ENCODE measurements around the gene MAN2B1. TPM values are rescaled to one million over a fixed set of nuclear protein-coding genes. Genes with fewer than 3 reads are reported as not detected.

Gene MAN2B1
- total and polyA plus RNA-seq, 2 of the 13 experiments (the other 11 are each of a cell fraction or from before 2014, with no cell fraction given): 23.6 to 23.8 TPM

DNA sequence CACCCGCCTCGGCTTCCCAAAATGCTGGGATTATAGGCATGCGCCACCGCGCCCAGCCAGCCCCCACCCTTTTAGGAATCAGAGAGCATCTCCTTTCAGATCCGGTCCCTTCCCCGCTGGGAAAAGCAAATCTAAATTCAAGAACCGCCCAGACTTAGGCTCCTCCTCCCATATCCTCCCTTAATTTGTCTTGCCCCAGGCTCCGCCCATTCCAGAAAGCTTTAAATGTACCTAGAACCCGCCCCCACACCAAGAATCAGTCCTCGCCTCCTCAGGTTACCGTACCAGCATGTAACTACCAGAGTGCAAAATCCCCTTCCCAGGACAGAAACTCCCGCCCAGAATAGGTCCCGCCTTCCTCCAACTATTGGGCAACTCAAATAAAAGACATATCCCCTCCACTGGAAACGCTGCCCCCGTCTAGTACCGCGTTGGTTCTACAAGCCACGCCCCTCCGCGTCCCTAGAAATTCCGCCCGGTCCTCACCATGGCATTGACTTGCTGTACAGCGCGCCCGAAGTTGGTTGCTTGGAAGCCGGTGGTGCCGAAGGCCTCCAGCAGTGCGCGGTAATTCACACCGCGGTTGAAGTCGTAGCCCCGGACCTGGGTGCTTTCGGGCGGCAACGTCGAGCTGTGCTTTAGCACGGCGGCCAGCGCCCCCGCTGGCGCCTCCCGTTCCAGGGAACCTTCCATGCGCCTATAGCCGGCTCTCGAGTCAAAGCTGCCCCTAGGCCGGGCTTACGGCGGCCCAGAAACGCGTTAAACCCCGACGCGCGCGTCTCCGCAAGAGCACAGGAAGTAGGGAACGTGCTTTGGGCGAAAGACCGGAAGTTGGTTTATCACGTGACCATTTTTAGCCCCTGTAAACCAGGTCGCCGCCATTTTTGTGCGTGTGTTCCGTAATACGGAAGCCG, 14.8 kb upstream of the MAN2B1 start, which contains the start of gene DHPS (continued):
- TF ChIP-seq EP300 (IDR thresholded peaks at IDR 0.05; ENCODE audit: low read depth in 2 of 2, low read length in 2 of 2) (0 out of 4 replicates have a peak, but pooled peaks of 1 of the 2 experiments have one; percentile 22), EP300 (CRISPR knock-in tag; IDR thresholded peaks at IDR 0.05; ENCODE audit: borderline replicate concordance) (no peak), XRCC5 (optimal IDR thresholded peaks at IDR 0.05; ENCODE audit: low read length) (no peak), RBM22 (optimal IDR thresholded peaks at IDR 0.05; ENCODE audit: low read length) (no peak), ZNF550 (CRISPR knock-in tag; IDR thresholded peaks at IDR 0.05; ENCODE audit: borderline replicate concordance) (no peak), SRSF9 (IDR thresholded peaks at IDR 0.05; ENCODE audit: borderline replicate concordance, insufficient read depth, low read depth, low read length, poor library complexity, severe bottlenecking) (no peak), ZNF430 (CRISPR knock-in tag; IDR thresholded peaks at IDR 0.05) (0 out of 2 replicates have a peak, but pooled peaks have one; percentile 56), ZNF737 (CRISPR knock-in tag; IDR thresholded peaks at IDR 0.05; ENCODE audit: borderline replicate concordance) (peak; percentile 84; the same call in 1 of the 2 replicates), ZNF17 (CRISPR knock-in tag; IDR thresholded peaks at IDR 0.05) (no peak), NFYB (CRISPR knock-in tag; IDR thresholded peaks at IDR 0.05) (peak; percentile 66), NRL (CRISPR knock-in tag; IDR thresholded peaks at IDR 0.05; ENCODE audit: borderline replicate concordance) (peak; percentile 54; the same call in 1 of the 2 replicates), IKZF4 (CRISPR knock-in tag; IDR thresholded peaks at IDR 0.05; ENCODE audit: borderline replicate concordance, low read depth, not compliant biosample characterization) (no peak), ATF7-NPFF (CRISPR knock-in tag; IDR thresholded peaks at IDR 0.05; ENCODE audit: low read depth) (peak; percentile 78)
- TF ChIP-seq, protein P1, sequence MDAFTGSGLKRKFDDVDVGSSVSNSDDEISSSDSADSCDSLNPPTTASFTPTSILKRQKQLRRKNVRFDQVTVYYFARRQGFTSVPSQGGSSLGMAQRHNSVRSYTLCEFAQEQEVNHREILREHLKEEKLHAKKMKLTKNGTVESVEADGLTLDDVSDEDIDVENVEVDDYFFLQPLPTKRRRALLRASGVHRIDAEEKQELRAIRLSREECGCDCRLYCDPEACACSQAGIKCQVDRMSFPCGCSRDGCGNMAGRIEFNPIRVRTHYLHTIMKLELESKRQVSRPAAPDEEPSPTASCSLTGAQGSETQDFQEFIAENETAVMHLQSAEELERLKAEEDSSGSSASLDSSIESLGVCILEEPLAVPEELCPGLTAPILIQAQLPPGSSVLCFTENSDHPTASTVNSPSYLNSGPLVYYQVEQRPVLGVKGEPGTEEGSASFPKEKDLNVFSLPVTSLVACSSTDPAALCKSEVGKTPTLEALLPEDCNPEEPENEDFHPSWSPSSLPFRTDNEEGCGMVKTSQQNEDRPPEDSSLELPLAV (CRISPR knock-in tag; conservative IDR thresholded peaks at IDR 0.05; ENCODE audit: low read depth): no peak
- TF ChIP-seq, protein P2, sequence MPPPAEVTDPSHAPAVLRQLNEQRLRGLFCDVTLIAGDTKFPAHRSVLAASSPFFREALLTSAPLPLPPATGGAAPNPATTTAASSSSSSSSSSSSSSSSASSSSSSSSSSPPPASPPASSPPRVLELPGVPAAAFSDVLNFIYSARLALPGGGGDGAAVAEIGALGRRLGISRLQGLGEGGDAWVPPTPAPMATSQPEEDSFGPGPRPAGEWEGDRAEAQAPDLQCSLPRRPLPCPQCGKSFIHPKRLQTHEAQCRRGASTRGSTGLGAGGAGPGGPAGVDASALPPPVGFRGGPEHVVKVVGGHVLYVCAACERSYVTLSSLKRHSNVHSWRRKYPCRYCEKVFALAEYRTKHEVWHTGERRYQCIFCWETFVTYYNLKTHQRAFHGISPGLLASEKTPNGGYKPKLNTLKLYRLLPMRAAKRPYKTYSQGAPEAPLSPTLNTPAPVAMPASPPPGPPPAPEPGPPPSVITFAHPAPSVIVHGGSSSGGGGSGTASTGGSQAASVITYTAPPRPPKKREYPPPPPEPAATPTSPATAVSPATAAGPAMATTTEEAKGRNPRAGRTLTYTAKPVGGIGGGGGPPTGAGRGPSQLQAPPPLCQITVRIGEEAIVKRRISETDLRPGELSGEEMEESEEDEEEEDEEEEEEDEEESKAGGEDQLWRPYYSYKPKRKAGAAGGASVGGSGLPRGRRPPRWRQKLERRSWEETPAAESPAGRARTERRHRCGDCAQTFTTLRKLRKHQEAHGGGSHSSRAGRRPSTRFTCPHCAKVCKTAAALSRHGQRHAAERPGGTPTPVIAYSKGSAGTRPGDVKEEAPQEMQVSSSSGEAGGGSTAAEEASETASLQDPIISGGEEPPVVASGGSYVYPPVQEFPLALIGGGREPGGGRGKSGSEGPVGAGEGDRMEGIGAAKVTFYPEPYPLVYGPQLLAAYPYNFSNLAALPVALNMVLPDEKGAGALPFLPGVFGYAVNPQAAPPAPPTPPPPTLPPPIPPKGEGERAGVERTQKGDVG (CRISPR knock-in tag; IDR thresholded peaks at IDR 0.05; ENCODE audit: borderline replicate concordance): no peak
- TF ChIP-seq, protein P3, sequence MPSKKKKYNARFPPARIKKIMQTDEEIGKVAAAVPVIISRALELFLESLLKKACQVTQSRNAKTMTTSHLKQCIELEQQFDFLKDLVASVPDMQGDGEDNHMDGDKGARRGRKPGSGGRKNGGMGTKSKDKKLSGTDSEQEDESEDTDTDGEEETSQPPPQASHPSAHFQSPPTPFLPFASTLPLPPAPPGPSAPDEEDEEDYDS (CRISPR knock-in tag; IDR thresholded peaks at IDR 0.05): peak; percentile 82
- TF ChIP-seq, protein P4, sequence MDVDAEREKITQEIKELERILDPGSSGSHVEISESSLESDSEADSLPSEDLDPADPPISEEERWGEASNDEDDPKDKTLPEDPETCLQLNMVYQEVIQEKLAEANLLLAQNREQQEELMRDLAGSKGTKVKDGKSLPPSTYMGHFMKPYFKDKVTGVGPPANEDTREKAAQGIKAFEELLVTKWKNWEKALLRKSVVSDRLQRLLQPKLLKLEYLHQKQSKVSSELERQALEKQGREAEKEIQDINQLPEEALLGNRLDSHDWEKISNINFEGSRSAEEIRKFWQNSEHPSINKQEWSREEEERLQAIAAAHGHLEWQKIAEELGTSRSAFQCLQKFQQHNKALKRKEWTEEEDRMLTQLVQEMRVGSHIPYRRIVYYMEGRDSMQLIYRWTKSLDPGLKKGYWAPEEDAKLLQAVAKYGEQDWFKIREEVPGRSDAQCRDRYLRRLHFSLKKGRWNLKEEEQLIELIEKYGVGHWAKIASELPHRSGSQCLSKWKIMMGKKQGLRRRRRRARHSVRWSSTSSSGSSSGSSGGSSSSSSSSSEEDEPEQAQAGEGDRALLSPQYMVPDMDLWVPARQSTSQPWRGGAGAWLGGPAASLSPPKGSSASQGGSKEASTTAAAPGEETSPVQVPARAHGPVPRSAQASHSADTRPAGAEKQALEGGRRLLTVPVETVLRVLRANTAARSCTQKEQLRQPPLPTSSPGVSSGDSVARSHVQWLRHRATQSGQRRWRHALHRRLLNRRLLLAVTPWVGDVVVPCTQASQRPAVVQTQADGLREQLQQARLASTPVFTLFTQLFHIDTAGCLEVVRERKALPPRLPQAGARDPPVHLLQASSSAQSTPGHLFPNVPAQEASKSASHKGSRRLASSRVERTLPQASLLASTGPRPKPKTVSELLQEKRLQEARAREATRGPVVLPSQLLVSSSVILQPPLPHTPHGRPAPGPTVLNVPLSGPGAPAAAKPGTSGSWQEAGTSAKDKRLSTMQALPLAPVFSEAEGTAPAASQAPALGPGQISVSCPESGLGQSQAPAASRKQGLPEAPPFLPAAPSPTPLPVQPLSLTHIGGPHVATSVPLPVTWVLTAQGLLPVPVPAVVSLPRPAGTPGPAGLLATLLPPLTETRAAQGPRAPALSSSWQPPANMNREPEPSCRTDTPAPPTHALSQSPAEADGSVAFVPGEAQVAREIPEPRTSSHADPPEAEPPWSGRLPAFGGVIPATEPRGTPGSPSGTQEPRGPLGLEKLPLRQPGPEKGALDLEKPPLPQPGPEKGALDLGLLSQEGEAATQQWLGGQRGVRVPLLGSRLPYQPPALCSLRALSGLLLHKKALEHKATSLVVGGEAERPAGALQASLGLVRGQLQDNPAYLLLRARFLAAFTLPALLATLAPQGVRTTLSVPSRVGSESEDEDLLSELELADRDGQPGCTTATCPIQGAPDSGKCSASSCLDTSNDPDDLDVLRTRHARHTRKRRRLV (CRISPR knock-in tag; IDR thresholded peaks at IDR 0.05): peak; percentile 71; the same call in 1 of the 2 replicates

Measured in HepG2 (cell line).